NCI-H1417 treated with DMSO at 0.1 percent for 48 hours (cell line): ENCODE measurements around the gene MTRF1.

ENCODE experiments used
- DNase-seq: peaks from one replicate; lab custom pipeline; 2025; lab: John Stamatoyannopoulos, UW

The MTRF1 gene

GRCh38 chr13:41263261-41263971 lies at the start of gene MTRF1:
Gene MTRF1 (minus strand): TSS chr13:41263576. CDS start chr13:41260907, 2,669 bp downstream.
- DNase-seq = peak; percentile 48

DNA sequence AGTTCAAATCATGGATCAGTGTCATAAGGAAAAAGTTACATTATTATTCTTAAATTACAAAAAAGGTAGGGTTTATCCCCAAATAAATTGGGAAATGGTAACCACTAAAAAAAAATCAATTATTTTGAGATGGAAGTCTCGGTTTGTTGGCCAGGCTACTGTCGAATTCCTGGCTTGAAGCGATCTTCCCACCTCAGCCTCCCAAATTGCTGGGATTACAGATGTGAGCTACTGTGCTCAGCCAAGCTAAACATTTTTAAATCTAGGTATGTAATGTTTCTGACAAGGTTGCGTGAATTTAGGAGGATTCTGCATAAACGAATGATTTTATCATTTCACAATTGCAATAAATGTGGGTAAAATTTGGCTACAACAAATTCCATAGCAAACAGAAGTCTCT lies 49.7 kb upstream of the MTRF1 start:
- no peak for DNase-seq

DNA sequence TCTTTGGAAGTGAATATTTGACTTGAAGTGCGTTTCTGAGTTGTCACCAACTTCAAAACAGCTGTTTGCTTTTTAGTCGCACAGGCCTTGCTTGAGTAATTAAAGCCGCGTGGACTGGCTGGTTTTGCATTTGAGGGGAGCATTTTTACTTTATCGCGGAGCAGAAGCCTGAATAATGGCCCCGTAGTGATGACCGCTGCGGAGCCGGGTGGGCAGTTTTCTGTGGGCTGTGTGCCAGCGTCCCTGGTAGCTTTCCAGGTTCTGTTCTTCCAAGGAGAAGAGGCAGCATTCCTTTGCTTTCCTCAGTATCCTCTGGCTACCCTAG lies 48.8 kb upstream of the MTRF1 start:
- no peak for DNase-seq

GRCh38 chr13:41311406-41312175 lies 48.2 kb upstream of the MTRF1 start:
- DNase-seq = no peak

- DNase-seq = peak; percentile 43
Measured at GRCh38 chr13:41310963-41311405, 47.6 kb upstream of the MTRF1 start, which contains the start of gene NAA16. Gene NAA16 (plus strand): TSS chr13:41311267. CDS start chr13:41311529, 262 bp downstream.

GRCh38 chr13:41307884-41308640 lies 44.7 kb upstream of the MTRF1 start:
- DNase-seq = no peak

DNA sequence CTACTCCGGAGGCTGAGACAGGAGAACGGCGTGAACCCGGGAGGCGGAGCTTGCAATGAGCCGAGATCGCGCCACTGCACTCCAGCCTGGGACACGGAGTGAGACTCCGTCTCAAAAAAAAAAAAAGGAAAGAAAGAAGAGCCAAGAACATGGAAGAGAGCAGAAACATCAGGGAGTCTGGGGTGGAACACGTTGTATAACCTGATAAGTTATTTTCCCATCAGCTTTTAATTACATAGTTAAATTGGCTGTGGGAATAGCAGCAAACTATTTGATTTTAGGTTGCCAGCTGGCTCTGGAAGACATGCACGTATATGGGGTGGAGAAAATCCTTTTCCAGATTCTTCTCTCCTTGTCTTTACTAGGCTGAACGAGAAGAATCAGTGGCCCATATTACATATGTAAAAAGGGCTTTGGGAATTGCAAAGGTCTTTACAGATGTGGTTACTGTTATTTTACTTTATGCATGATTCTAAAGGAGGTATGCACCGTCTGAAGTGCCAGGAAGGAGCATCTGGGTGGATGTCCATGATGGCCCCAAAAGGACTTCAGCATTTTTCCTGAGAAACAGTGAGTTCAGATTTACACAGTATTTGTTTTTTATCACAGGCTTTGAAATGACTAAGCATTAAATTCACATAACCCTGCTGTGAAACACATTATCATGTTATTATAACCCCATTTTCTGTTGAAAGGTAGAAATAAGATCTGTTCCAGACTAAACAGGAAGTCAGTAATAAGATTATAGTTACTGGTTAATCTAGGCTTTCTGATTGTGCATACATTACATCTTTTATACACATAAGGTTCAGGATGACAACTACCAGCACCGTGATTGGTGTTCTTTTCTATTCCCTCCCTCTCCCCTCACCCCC lies 43.1 kb upstream of the MTRF1 start:
- no peak for DNase-seq

- DNase-seq = no peak
Measured at GRCh38 chr13:41304551-41304950, 41.2 kb upstream of the MTRF1 start.

DNA sequence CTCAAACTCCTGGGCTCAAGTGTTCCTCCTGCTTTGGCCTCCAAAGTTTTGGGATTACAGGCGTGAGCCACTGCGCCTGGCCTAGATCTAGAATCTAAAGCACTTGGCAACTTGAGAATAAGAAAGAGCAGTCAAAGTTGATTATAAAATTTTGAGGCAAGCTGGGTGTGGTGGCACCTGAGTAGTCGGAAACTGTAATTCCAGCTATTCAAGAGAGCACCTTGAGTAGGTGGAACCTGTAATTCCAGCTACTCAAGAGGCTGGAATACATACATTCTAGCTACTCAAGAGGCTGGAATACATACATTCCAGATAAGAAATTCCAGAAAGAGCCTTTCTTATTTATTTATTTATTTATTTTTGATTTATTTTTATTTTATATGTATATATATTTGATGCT lies 39.4 kb upstream of the MTRF1 start:
- DNase-seq = no peak

GRCh38 chr13:41299316-41300094 lies 36.1 kb upstream of the MTRF1 start:
- no peak for DNase-seq

DNA sequence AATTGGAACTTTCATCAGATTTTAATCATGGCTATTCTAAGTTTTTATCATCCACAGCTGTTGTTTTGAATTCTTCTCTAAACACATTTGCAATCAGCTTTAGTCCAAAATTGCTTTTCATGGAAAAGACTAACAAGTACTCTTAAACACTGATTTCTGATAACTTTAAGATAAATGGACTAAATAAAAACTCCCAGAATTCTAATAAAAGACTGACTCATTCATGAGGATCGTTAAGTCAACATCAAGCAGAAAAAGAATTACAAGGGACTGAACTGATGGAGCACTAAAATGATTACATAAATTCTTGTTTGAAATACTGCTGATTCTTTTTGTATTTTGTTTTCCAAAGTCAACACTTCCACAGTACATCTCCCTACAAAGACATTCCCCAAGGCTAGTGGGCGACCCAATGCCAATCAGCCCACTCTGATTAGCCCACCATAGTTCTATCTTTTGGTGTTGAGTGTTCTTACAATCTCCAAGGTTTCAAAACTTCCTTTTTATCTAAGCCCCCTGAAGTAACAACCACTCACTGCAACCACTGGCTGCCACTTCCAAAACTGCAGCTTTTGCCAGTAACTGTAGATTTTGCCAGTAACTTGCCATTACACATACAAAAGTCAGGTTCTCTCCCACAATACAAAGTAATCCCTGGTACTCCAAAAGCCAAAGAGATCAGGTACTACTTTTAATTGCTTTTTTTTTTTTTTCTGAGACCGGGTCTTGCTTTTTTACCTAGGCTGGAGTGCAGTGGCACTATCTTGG lies 33.7 kb upstream of the MTRF1 start:
- DNase-seq = no peak

- no peak for DNase-seq
Measured at GRCh38 chr13:41295973-41296372, 32.6 kb upstream of the MTRF1 start.

GRCh38 chr13:41294914-41295313 lies 31.5 kb upstream of the MTRF1 start:
- no peak for DNase-seq

GRCh38 chr13:41293272-41293671 lies 29.9 kb upstream of the MTRF1 start:
- no peak for DNase-seq

DNA sequence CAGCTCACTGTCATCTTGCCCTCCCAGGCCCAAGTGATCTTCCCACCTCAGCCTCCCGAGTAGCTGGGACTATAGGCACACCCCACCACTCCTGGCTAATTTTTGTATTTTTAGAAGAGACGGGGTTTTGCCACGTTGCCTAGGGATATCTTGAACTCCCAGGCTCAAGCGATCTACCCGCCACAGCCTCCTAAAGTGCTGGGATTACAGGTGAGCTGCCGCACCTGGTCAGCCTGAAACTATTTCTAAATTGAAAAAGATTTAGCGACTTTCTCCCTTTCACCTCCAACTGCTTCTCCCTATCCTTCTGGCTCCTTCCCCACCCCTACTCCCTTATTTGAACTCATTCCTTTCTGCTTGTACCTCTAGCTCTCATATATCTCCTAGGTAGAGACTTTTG lies 27.9 kb upstream of the MTRF1 start:
- no peak for DNase-seq

- no peak for DNase-seq
Measured at GRCh38 chr13:41289463-41289881, 26.1 kb upstream of the MTRF1 start.

DNA sequence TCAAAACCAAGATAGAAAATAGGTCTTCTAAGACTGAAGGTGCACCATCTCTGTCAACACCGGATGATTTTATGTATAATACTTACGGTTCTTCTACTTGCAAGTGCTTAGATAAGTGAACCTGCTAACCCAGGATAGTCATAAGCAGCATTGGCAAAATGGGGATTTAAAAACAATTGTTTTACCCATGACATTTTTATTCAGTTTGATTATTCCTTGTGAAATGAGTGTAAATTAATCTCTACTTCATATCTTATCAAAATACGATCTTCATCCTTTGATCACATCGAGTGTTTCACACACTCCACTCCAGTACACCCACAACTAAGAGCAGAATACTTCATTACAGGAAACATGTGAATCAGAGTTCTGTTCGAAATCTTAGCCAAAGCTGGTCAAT lies 23.0 kb upstream of the MTRF1 start:
- no peak for DNase-seq

GRCh38 chr13:41284512-41285288 lies 21.3 kb upstream of the MTRF1 start:
- DNase-seq = no peak

GRCh38 chr13:41282129-41282571 lies 18.8 kb upstream of the MTRF1 start:
- DNase-seq = no peak
